Neural crest cell (in vitro differentiated cells): Measurements from ENCODE around the gene RUNX1. TPM values are rescaled to one million over a fixed set of nuclear protein-coding genes. Genes with fewer than 3 reads are reported as not detected.

Experiments used
- DNase-seq: peaks from one replicate; pipeline ENCODE4 v3.0.0; 2021; ENCODE audit warnings: low read depth, mixed read lengths, low spot score
- H3K27ac Mint-ChIP-seq: one replicate; pipeline ENCODE4 v1.8.0; 2021; ENCODE audit warnings: mild to moderate bottlenecking, mixed read lengths; ENCODE audit not compliant: unreplicated experiment
- H3K27me3 Mint-ChIP-seq: 2 replicates; pipeline ENCODE4 v1.8.0; 2021; ENCODE audit warnings: low read depth, mild to moderate bottlenecking, mixed read lengths
- H3K36me3 Mint-ChIP-seq: 2 replicates; pipeline ENCODE4 v1.8.0; 2021; ENCODE audit warnings: low read depth, mild to moderate bottlenecking, mixed read lengths
- H3K4me1 Mint-ChIP-seq: 2 replicates; pipeline ENCODE4 v1.8.0; 2021; ENCODE audit warnings: mixed read lengths
- H3K4me3 Mint-ChIP-seq: one replicate; pipeline ENCODE4 v1.8.0; 2021; ENCODE audit warnings: mild to moderate bottlenecking, mixed read lengths
- H3K9me3 Mint-ChIP-seq: 2 replicates; pipeline ENCODE4 v1.8.0; 2021; ENCODE audit warnings: mixed read lengths
- CTCF ChIP-seq: fragments of 200-600 bp; sonication (generic); conservative IDR thresholded peaks from 2 replicates; pipeline ENCODE4 v1.5.0; 2021; ENCODE audit warnings: antibody characterized with exemption, mild to moderate bottlenecking
- total RNA-seq: library from RNA; stranded (reverse); gene quantifications from 2 replicates; pipeline ENCODE4 v1.2.1, GENCODE V29; 2021

RUNX1 gene
- total RNA-seq, 1 donor from 2014 or later, result 0.63 TPM

- H3K4me3 Mint-ChIP-seq, result no peak overlapping the region
- TF ChIP-seq CTCF, result no peak
- no peaks in the 10 kb centered on the region for H3K9me3 Mint-ChIP-seq
- H3K27ac Mint-ChIP-seq, result no peak overlapping the region
- H3K27me3 Mint-ChIP-seq, result no peaks in the 10 kb centered on the region
- no peak for DNase-seq
- H3K4me1 Mint-ChIP-seq, result peaks cover 13% of the 10 kb centered on the region
- H3K36me3 Mint-ChIP-seq, result no peaks in the 10 kb centered on the region
Observed at GRCh38 chr21:34836103-34836932, 212.8 kb downstream of the RUNX1 start.

- H3K4me1 Mint-ChIP-seq, result peaks cover 13% of the 10 kb centered on the region
- no peak overlapping the region for H3K27ac Mint-ChIP-seq
- TF ChIP-seq CTCF, result no peak
- no peaks in the 10 kb centered on the region for H3K36me3 Mint-ChIP-seq
- H3K27me3 Mint-ChIP-seq, result no peaks in the 10 kb centered on the region
- H3K9me3 Mint-ChIP-seq, result no peaks in the 10 kb centered on the region
- no peak for DNase-seq
- no peak overlapping the region for H3K4me3 Mint-ChIP-seq
Observed at GRCh38 chr21:34835526-34835925, 213.6 kb downstream of the RUNX1 start.

- DNase-seq, result no peak
- no peak overlapping the region for H3K27ac Mint-ChIP-seq
- H3K9me3 Mint-ChIP-seq, result no peaks in the 10 kb centered on the region
- no peaks in the 10 kb centered on the region for H3K27me3 Mint-ChIP-seq
- H3K36me3 Mint-ChIP-seq, result no peaks in the 10 kb centered on the region
- TF ChIP-seq CTCF, result no peak
- no peak overlapping the region for H3K4me3 Mint-ChIP-seq
- peaks cover 13% of the 10 kb centered on the region for H3K4me1 Mint-ChIP-seq
Observed at GRCh38 chr21:34834852-34835501, 214.1 kb downstream of the RUNX1 start.

- no peaks in the 10 kb centered on the region for H3K36me3 Mint-ChIP-seq
- no peak for DNase-seq
- TF ChIP-seq CTCF, result no peak
Observed at GRCh38 chr21:34834290-34834689, 214.8 kb downstream of the RUNX1 start.

GRCh38 chr21:34833465-34833864, 215.6 kb downstream of the RUNX1 start:
- Mint-ChIP-seq H3K4me3 (no peak overlapping the region), H3K27me3 (peaks cover 3% of the 10 kb centered on the region), H3K4me1 (peaks cover 13% of the 10 kb centered on the region), H3K36me3 (no peaks in the 10 kb centered on the region), H3K27ac (no peak overlapping the region), H3K9me3 (no peaks in the 10 kb centered on the region)
- TF ChIP-seq CTCF, result no peak
- DNase-seq, result no peak

More at GRCh38 chr21:34834290-34834689, 214.8 kb downstream of the RUNX1 start:
- H3K27ac Mint-ChIP-seq, result no peak overlapping the region
- no peaks in the 10 kb centered on the region for H3K9me3 Mint-ChIP-seq
- no peak overlapping the region for H3K4me3 Mint-ChIP-seq
- peaks cover 3% of the 10 kb centered on the region for H3K27me3 Mint-ChIP-seq
- peaks cover 13% of the 10 kb centered on the region for H3K4me1 Mint-ChIP-seq
